Measurements from ENCODE around the gene ARTN.
A peak's percentile ranks its signal among the peaks of the same experiment; 100 is the strongest.

Gene ARTN

DNA sequence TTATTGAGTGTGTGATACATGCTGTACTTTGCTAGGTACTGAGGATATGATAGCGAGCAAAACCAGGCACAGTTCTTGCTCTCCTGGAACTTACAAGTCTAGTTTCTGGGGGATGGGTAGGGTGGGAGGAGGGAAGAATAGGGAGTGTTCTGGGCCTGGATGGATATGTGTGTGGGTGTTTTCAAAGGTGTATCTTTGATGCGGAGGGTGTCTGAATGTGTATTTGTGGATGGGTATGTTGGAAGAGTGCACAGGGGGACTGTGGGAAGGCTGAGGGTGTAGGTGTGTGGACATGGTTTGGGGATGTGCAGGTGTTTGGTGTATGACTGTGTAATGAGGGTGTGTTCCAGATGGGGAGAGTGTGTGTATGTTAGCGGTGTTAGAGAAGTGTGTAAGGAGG, 31.7 kb downstream of the ARTN start:
- Histone ChIP-seq H3K36me3 (ENCODE audit: insufficient read depth, low read length) (peaks cover 40% of the 10 kb centered on the region), H3K4me3 (ENCODE audit: low read depth in 1 of 2, low read length in 2 of 2) (no peak overlapping the region), H3K9ac (ENCODE audit: low read length) (no peak overlapping the region), H3K4me1 (ENCODE audit: insufficient read depth, low read length) (peaks cover 6% of the 10 kb centered on the region), H3K27ac (ENCODE audit: low read depth, low read length) (no peak overlapping the region), H3K27me3 (ENCODE audit: control insufficient read depth in 1 of 2, insufficient read depth in 2 of 2, low read length in 2 of 2) (no peaks in the 10 kb centered on the region), H3K9me3 (ENCODE audit: low read length) (no peaks in the 10 kb centered on the region)

DNA sequence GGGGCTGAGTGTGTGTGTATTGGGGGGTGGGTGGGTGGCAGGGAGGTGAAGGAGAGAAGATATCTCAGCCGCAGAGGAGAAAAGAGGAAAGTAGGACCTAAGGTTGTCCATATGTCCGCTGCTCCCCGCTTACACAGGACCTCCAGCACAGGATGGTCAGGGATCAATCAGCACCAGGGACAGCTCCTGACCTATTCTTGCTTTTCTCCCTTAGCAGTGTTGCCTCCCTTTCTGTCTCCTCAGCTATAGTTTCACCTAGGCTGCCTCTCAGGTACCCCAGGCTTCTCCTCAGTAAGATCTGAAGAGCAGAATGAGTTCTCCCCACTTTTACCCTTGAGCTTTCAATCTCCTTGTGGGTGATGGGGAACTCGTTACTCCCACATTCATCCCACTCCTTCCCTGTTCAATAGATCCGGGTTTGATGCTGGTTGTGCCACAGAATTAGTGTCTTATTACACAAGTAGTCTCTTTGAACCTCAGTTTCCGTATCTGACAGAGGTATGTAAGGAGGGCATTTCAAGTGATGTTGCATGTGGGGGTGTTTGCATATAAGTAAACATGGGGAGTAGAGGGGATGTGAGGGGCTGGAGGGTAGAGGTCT, 34.8 kb downstream of the ARTN start:
- Histone ChIP-seq H3K4me3 (ENCODE audit: low read depth in 1 of 2, low read length in 2 of 2) (no peak overlapping the region), H3K9ac (ENCODE audit: low read length) (no peak overlapping the region), H3K4me1 (ENCODE audit: insufficient read depth, low read length) (peaks cover 14% of the 10 kb centered on the region), H3K9me3 (ENCODE audit: low read length) (no peaks in the 10 kb centered on the region), H3K27ac (ENCODE audit: low read depth, low read length) (no peak overlapping the region), H3K36me3 (ENCODE audit: insufficient read depth, low read length) (peaks cover 22% of the 10 kb centered on the region), H3K27me3 (ENCODE audit: control insufficient read depth in 1 of 2, insufficient read depth in 2 of 2, low read length in 2 of 2) (no peaks in the 10 kb centered on the region)

DNA sequence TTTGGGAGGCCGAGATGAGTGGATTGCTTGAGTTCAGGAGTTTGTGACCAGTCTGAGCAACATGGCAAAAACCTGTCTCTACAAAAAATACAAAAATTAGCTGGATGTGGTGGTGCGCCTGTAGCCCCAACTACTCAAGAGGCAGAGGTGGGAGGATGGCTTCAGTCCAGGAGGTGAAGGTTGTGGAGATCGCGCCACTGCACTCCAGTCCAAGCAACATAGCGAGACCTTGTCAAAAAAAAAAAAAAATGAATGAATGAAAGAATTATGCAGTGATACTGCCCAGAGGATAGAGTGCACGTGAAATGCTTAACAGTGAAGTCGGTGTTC, 35.8 kb downstream of the ARTN start:
- H3K27ac ChIP-seq (ENCODE audit: low read depth, low read length), result no peak overlapping the region
- H3K36me3 ChIP-seq (ENCODE audit: insufficient read depth, low read length), result peaks cover 13% of the 10 kb centered on the region
- H3K4me3 ChIP-seq (ENCODE audit: low read depth in 1 of 2, low read length in 2 of 2), result peak overlapping the region in 1 of 2 donors; percentile 95

DNA sequence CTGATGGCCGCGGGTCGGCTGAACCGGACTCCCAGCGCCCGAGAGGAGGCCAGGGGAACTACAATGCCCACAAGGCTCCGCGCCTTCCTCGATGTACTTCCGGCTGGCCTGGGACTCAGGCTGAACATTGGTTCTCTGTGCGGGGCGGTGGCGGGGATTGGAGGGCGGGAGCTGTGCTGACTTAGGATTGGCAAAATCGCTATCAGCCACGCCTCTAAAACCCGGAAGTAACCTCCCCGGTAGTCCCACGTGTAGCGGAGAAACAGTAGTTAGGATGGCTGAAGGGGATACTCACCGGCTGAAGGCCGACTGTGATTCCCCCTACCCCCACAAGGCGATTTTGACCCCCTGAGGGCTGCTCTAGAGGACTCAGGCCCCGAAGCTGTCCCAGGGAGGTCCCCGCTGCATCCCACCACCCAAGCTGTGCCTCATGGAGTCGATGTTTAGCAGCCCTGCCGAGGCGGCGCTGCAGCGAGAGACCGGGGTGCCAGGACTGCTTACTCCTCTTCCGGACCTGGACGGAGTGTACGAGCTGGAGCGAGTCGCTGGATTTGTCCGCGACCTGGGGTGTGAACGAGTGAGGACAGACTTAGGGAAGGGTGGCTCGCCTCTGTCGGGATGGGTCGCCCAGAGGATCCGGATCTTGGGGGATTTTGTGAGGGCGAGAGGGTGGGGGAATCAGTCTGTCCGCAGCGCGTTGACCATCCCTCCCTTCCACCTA, 36.3 kb downstream of the ARTN start, which contains the start of gene DPH2:
Gene DPH2 (plus strand): TSS at position 265 of the 721 bp plus-strand sequence. CDS start 166 bp downstream, at position 431.
- Histone ChIP-seq H3K9ac (ENCODE audit: low read length) (peak within 1 kb of the TSS; percentile 7), H3K4me1 (ENCODE audit: insufficient read depth, low read length) (peaks cover 22% of the 10 kb centered on the region), H3K36me3 (ENCODE audit: insufficient read depth, low read length) (peaks cover 11% of the 10 kb centered on the region), H3K4me3 (ENCODE audit: low read depth in 1 of 2, low read length in 2 of 2) (peak within 1 kb of the TSS; percentile 80 to 95), H3K27ac (ENCODE audit: low read depth, low read length) (peak within 1 kb of the TSS; percentile 87), H3K27me3 (ENCODE audit: control insufficient read depth in 1 of 2, insufficient read depth in 2 of 2, low read length in 2 of 2) (no peaks in the 10 kb centered on the region), H3K9me3 (ENCODE audit: low read length) (no peaks in the 10 kb centered on the region)

More for the DNA sequence above, 35.8 kb downstream of the ARTN start:
- Histone ChIP-seq H3K4me1 (ENCODE audit: insufficient read depth, low read length) (peaks cover 22% of the 10 kb centered on the region), H3K9me3 (ENCODE audit: low read length) (no peaks in the 10 kb centered on the region), H3K27me3 (ENCODE audit: control insufficient read depth in 1 of 2, insufficient read depth in 2 of 2, low read length in 2 of 2) (no peaks in the 10 kb centered on the region), H3K9ac (ENCODE audit: low read length) (no peak overlapping the region)

DNA sequence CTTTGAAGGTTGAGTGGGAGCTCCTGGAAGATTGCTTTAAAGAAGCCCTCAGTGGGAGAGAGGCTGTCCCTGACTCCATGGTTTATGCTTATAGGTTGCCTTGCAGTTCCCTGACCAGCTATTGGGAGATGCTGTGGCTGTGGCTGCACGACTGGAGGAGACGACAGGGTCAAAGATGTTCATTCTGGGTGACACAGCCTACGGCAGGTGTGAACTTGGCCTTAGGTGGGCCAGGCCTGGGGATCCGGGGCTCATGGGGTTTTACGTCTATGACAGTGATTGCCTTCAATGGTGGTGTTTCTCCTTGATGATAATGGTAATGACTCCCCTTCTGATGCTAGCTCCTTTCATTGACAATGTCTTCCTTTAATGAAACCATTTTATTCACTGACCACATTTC, 36.9 kb downstream of the ARTN start:
- peak overlapping the region; percentile 80 to 95 for H3K4me3 ChIP-seq (ENCODE audit: low read depth in 1 of 2, low read length in 2 of 2)
- no peaks in the 10 kb centered on the region for H3K9me3 ChIP-seq (ENCODE audit: low read length)
- H3K9ac ChIP-seq (ENCODE audit: low read length), result peak overlapping the region; percentile 7
- H3K27ac ChIP-seq (ENCODE audit: low read depth, low read length), result no peak overlapping the region
- H3K4me1 ChIP-seq (ENCODE audit: insufficient read depth, low read length), result peaks cover 22% of the 10 kb centered on the region
- H3K36me3 ChIP-seq (ENCODE audit: insufficient read depth, low read length), result peaks cover 11% of the 10 kb centered on the region
- H3K27me3 ChIP-seq (ENCODE audit: control insufficient read depth in 1 of 2, insufficient read depth in 2 of 2, low read length in 2 of 2), result no peaks in the 10 kb centered on the region

DNA sequence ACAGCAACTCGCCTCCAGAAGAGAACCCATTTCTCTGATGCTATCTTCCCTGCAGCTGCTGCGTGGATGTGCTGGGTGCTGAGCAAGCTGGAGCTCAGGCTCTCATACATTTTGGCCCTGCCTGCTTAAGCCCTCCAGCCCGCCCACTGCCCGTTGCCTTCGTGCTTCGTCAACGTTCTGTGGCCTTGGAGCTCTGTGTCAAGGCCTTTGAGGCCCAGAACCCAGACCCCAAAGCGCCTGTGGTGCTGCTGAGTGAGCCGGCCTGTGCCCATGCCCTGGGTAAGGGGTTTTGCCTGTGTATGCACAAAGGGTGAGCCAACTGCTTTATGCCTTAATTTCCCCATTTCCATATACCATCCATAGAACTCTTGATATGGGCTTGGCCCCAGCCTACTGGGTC, 37.3 kb downstream of the ARTN start:
- no peaks in the 10 kb centered on the region for H3K9me3 ChIP-seq (ENCODE audit: low read length)
- H3K36me3 ChIP-seq (ENCODE audit: insufficient read depth, low read length), result peaks cover 11% of the 10 kb centered on the region
- H3K4me1 ChIP-seq (ENCODE audit: insufficient read depth, low read length), result peaks cover 26% of the 10 kb centered on the region
- peak overlapping the region in 1 of 2 donors; percentile 95 for H3K4me3 ChIP-seq (ENCODE audit: low read depth in 1 of 2, low read length in 2 of 2)
- no peaks in the 10 kb centered on the region for H3K27me3 ChIP-seq (ENCODE audit: control insufficient read depth in 1 of 2, insufficient read depth in 2 of 2, low read length in 2 of 2)
- no peak overlapping the region for H3K27ac ChIP-seq (ENCODE audit: low read depth, low read length)
- no peak overlapping the region for H3K9ac ChIP-seq (ENCODE audit: low read length)

DNA sequence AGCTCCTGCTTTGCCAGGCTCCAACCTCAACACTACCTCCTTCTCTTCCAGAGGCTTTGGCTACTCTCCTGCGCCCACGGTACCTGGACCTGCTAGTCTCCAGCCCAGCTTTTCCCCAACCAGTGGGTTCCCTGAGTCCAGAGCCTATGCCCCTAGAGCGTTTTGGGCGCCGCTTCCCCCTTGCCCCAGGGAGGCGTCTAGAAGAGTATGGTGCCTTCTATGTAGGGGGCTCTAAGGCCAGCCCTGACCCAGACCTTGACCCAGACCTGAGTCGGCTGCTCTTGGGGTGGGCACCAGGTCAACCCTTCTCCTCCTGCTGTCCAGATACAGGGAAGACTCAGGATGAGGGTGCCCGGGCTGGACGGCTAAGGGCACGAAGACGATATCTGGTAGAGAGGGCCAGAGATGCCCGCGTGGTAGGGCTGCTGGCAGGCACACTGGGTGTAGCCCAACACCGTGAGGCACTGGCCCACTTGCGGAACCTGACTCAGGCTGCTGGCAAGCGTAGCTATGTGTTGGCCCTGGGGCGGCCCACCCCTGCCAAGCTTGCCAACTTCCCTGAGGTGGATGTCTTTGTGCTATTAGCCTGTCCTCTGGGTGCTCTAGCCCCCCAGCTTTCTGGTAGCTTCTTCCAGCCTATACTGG, 37.9 kb downstream of the ARTN start:
- Histone ChIP-seq H3K4me1 (ENCODE audit: insufficient read depth, low read length) (peaks cover 32% of the 10 kb centered on the region), H3K27me3 (ENCODE audit: control insufficient read depth in 1 of 2, insufficient read depth in 2 of 2, low read length in 2 of 2) (no peaks in the 10 kb centered on the region), H3K9ac (ENCODE audit: low read length) (no peak overlapping the region), H3K9me3 (ENCODE audit: low read length) (no peaks in the 10 kb centered on the region), H3K36me3 (ENCODE audit: insufficient read depth, low read length) (peaks cover 16% of the 10 kb centered on the region), H3K4me3 (ENCODE audit: low read depth in 1 of 2, low read length in 2 of 2) (no peak overlapping the region), H3K27ac (ENCODE audit: low read depth, low read length) (no peak overlapping the region)

DNA sequence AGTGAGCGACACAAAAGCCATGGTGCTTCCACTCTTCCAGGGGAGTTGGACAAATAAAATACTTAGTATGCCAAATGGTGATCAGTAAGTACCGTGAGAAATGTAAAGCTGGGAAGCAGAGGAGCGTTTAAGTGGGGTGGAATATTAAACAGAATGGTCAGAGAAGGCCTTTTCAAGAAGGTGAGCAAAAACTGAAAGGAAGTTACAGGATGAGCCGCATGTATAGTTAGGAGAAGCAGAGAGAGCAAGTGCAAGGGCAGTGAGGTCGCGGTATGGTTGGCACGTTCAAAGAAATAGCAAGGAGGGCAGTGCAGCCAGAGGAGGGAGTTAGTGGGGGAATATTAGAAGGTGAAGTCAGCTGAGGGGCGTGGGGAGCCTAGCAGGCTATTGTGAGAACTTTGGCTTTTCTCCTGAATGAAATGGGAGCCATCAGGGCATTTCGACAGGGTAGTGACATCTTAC, 40.4 kb downstream of the ARTN start:
- Histone ChIP-seq H3K9me3 (ENCODE audit: low read length) (no peaks in the 10 kb centered on the region), H3K4me1 (ENCODE audit: insufficient read depth, low read length) (peaks cover 54% of the 10 kb centered on the region), H3K9ac (ENCODE audit: low read length) (peak overlapping the region; percentile 72), H3K27me3 (ENCODE audit: control insufficient read depth in 1 of 2, insufficient read depth in 2 of 2, low read length in 2 of 2) (no peaks in the 10 kb centered on the region), H3K27ac (ENCODE audit: low read depth, low read length) (peak overlapping the region; percentile 36), H3K4me3 (ENCODE audit: low read depth in 1 of 2, low read length in 2 of 2) (peak overlapping the region; percentile 10 to 84), H3K36me3 (ENCODE audit: insufficient read depth, low read length) (peaks cover 35% of the 10 kb centered on the region)

DNA sequence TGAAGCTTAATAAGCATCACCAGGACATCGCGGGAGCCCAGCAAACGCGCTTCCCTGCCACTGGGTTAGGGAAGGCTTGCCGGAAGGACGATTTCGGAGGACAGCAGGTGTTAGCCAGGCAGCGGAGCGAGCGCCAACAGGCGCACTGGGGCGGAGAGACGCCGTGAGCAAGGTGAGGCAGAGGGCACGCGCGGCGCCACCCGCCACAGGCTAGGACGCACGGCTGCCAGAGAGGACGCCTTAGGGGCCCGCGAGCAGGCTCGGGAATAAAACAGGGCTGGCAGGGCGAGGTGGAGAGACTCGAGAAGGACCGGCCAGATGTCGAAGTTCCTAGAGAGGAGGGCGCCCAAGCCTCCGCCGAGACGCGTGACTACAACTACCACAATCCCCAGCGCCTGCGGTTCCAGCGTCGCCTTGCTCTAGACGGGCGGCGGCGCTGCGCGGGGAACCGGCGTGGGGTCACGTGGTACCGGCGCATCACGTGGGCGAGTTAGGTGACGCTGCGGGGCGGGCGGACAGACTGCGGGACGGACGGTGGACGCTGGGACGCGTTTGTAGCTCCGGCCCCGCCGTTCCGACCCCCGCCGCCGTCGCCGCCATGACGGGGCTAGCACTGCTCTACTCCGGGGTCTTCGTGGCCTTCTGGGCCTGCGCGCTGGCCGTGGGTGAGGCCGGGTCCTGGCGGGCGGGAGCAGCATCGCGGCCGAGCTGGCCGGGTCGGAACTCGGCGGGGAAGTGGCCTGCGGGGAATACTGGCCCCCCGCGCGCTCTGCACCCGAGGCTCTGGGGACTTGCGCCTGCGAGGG, 41.0 kb downstream of the ARTN start, which contains the start of gene ATP6V0B:
Gene ATP6V0B (plus strand): TSS at position 518 of the 806 bp plus-strand sequence. CDS start 81 bp downstream, at position 599.
- Histone ChIP-seq H3K36me3 (ENCODE audit: insufficient read depth, low read length) (peaks cover 35% of the 10 kb centered on the region), H3K9me3 (ENCODE audit: low read length) (no peaks in the 10 kb centered on the region), H3K27ac (ENCODE audit: low read depth, low read length) (peak within 1 kb of the TSS; percentile 36), H3K4me1 (ENCODE audit: insufficient read depth, low read length) (peaks cover 50% of the 10 kb centered on the region), H3K27me3 (ENCODE audit: control insufficient read depth in 1 of 2, insufficient read depth in 2 of 2, low read length in 2 of 2) (no peaks in the 10 kb centered on the region), H3K4me3 (ENCODE audit: low read depth in 1 of 2, low read length in 2 of 2) (peak within 1 kb of the TSS; percentile 84 to 96), H3K9ac (ENCODE audit: low read length) (peak within 1 kb of the TSS; percentile 72)

DNA sequence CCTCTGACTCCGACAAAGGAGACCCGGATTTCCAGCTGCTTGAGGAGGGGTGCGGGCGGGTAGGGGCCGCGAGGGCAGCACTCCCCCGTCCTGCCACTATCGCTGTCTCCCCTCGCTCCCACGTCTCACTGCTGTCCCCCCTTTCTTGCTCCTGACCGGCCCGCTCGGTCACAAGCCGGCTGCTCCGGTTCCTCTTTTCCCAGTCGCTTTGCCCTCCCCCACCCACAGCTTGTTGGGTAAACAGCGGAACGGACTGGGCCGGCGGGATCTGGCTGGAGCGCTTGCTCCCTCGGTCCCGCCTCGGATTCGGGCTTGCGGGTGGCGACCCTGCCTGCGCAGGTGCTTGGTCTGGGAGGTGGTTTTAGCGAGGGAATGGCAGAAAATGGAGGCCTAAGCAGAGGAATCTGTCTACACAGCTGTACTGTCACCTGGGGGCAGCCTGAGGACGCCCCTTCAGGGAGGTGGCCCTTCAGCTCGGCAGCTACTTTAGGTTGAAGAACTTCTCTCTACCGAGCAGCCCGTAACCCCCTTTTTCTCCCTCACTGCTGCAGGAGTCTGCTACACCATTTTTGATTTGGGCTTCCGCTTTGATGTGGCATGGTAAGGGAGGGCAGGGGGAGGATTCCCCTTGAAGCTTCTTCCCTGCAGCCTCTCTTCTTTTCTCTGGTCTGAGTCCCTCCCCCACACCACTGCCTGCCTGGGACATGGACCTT, 41.8 kb downstream of the ARTN start:
- Histone ChIP-seq H3K27ac (ENCODE audit: low read depth, low read length) (peak overlapping the region; percentile 36), H3K27me3 (ENCODE audit: control insufficient read depth in 1 of 2, insufficient read depth in 2 of 2, low read length in 2 of 2) (no peaks in the 10 kb centered on the region), H3K36me3 (ENCODE audit: insufficient read depth, low read length) (peaks cover 35% of the 10 kb centered on the region), H3K4me3 (ENCODE audit: low read depth in 1 of 2, low read length in 2 of 2) (peak overlapping the region; percentile 84 to 96), H3K4me1 (ENCODE audit: insufficient read depth, low read length) (peaks cover 54% of the 10 kb centered on the region), H3K9me3 (ENCODE audit: low read length) (no peaks in the 10 kb centered on the region), H3K9ac (ENCODE audit: low read length) (peak overlapping the region; percentile 65)

All from muscle layer of colon (tissue), 2 donors.